Uterus (tissue), 4 donors: ENCODE results near the gene KLHL12. TPM values are rescaled to one million over a fixed set of nuclear protein-coding genes. Genes with fewer than 3 reads are reported as not detected.
"Not testable (repeated sequence)": the region's sequence is repeated elsewhere in the genome, so short reads cannot be mapped to it uniquely, and the experiment has no call there.

ENCODE experiments used
- DNase-seq, 2 donors: peaks; one replicate each; pipeline ENCODE4 v3.0.0-alpha.2; 2019 to 2020
- H3K27ac ChIP-seq, 2 donors: fragments of 200-600 bp; sonication (generic); 1 replicate in 1 of 2; 2 replicates in 1 of 2; pipeline ENCODE4 v1.5.1; 2016 to 2018
- H3K27me3 ChIP-seq, 2 donors: fragments of 200-600 bp; sonication (generic); one replicate each; pipeline ENCODE4 v1.5.1; 2018 to 2019; ENCODE audit warnings: control low read depth in 1 of 2
- H3K36me3 ChIP-seq, 2 donors: fragments of 200-600 bp; sonication (generic); one replicate each; pipeline ENCODE4 v1.5.1; 2019; ENCODE audit warnings: control low read depth in 1 of 2
- H3K4me1 ChIP-seq, 2 donors: fragments of 200-600 bp; sonication (generic); one replicate each; pipeline ENCODE4 v1.5.1; 2018 to 2019; ENCODE audit warnings: control low read depth in 1 of 2
- H3K4me3 ChIP-seq, 2 donors: fragments of 200-600 bp; sonication (generic); 1 replicate in 1 of 2; 2 replicates in 1 of 2; pipeline ENCODE4 v1.5.1; 2018 to 2019; ENCODE audit warnings: mild to moderate bottlenecking in 1 of 2
- H3K9me3 ChIP-seq, 2 donors: fragments of 200-600 bp; sonication (generic); one replicate each; pipeline ENCODE4 v1.5.1; 2019; ENCODE audit warnings: control low read depth in 1 of 2
- CTCF ChIP-seq, 4 experiments: fragments of 200-600 bp in 2 of 4; fragments of 450-650 bp in 2 of 4; sonication (generic) in 2 of 4; IDR thresholded peaks; one replicate each; pipeline ENCODE4 v1.5.1; 2016 to 2019; ENCODE audit warnings: antibody characterized with exemption in 4 of 4, mild to moderate bottlenecking in 2 of 4, moderate library complexity in 1 of 4
- POLR2A ChIP-seq, 2 donors: fragments of 450-650 bp; IDR thresholded peaks; one replicate each; pipeline ENCODE4 v1.6.1; 2016; ENCODE audit warnings: antibody characterized with exemption in 2 of 2, mild to moderate bottlenecking in 1 of 2, moderate library complexity in 1 of 2
- intact Hi-C: fragments of 100-400 bp; cut with DNase I; formaldehyde crosslinking; loops from one replicate; pipeline ENCODE4 v1.15.1; 2023; ENCODE audit warnings: low total_unique reads
- total RNA-seq, 4 donors: library from RNA; depleted of rRNA in 3 of 4; stranded (reverse); fragments of >200 nt in 3 of 4; gene quantifications; one replicate each; pipeline versions ENCODE4 v1.1.0 to v1.2.4, GENCODE V29; 2014 to 2023
- donor health status: DM: yes; HTN: yes; CAD: no.

Gene KLHL12
- total RNA-seq, 4 donors from 2014 or later, result 6.4 to 34.1 (median 20.4) TPM

GRCh38 chr1:202932476-202932875 is 5.4 kb upstream of the KLHL12 start:
- TF ChIP-seq CTCF (IDR thresholded peaks at IDR 0.05) (no peak), POLR2A (IDR thresholded peaks at IDR 0.05) (no peak)
- Histone ChIP-seq H3K4me3 (no peak overlapping the region), H3K27ac (no peak overlapping the region), H3K27me3 (no peaks in the 10 kb centered on the region), H3K9me3 (no peaks in the 10 kb centered on the region), H3K36me3 (no peaks in the 10 kb centered on the region), H3K4me1 (no peaks in the 10 kb centered on the region)
- intact Hi-C loops, result no loop called here
- DNase-seq, result no peak

- DNase-seq, result no peak
These were observed 3.5 kb downstream of the KLHL12 start for GRCh38 chr1:202923533-202923932.

GRCh38 chr1:202919615-202920014 is 7.4 kb downstream of the KLHL12 start:
- Histone ChIP-seq H3K27ac (no peak overlapping the region), H3K9me3 (no peaks in the 10 kb centered on the region), H3K4me3 (no peak overlapping the region), H3K27me3 (no peaks in the 10 kb centered on the region), H3K36me3 (no peaks in the 10 kb centered on the region), H3K4me1 (no peaks in the 10 kb centered on the region)
- intact Hi-C loops, result no loop called here
- no peak for DNase-seq
- no peak for TF ChIP-seq CTCF (IDR thresholded peaks at IDR 0.05)
- TF ChIP-seq POLR2A (IDR thresholded peaks at IDR 0.05), result no peak

More at GRCh38 chr1:202923533-202923932, 3.5 kb downstream of the KLHL12 start:
- Histone ChIP-seq H3K36me3 (no peaks in the 10 kb centered on the region), H3K9me3 (no peaks in the 10 kb centered on the region), H3K27me3 (no peaks in the 10 kb centered on the region), H3K4me3 (no peak overlapping the region), H3K4me1 (no peaks in the 10 kb centered on the region), H3K27ac (no peak overlapping the region)
- no peak for TF ChIP-seq POLR2A (IDR thresholded peaks at IDR 0.05)
- intact Hi-C loops, result no loop called here

GRCh38 chr1:202915146-202915545 is 11.9 kb downstream of the KLHL12 start:
- no peaks in the 10 kb centered on the region for H3K4me1 ChIP-seq
- H3K36me3 ChIP-seq, result no peaks in the 10 kb centered on the region
- no peak for TF ChIP-seq POLR2A (IDR thresholded peaks at IDR 0.05)
- no peak for TF ChIP-seq CTCF (IDR thresholded peaks at IDR 0.05)
- H3K9me3 ChIP-seq, result no peaks in the 10 kb centered on the region
- H3K4me3 ChIP-seq, result no peak overlapping the region
- no peak for DNase-seq
- H3K27ac ChIP-seq, result no peak overlapping the region
- no peaks in the 10 kb centered on the region for H3K27me3 ChIP-seq
- intact Hi-C loops, result no loop called here

GRCh38 chr1:202912476-202912875 is 14.6 kb downstream of the KLHL12 start:
- H3K4me1 ChIP-seq, intact Hi-C loops, H3K27ac ChIP-seq, H3K36me3 ChIP-seq, H3K9me3 ChIP-seq, DNase-seq, H3K27me3 ChIP-seq, H3K4me3 ChIP-seq: not testable (repeated sequence)

- Histone ChIP-seq H3K4me1 (no peaks in the 10 kb centered on the region), H3K36me3 (no peaks in the 10 kb centered on the region), H3K27me3 (no peaks in the 10 kb centered on the region), H3K27ac (no peak overlapping the region), H3K4me3 (no peak overlapping the region), H3K9me3 (no peaks in the 10 kb centered on the region)
- intact Hi-C loops, result no loop called here
- TF ChIP-seq POLR2A (IDR thresholded peaks at IDR 0.05) (no peak), CTCF (IDR thresholded peaks at IDR 0.05) (no peak)
- DNase-seq, result no peak
These were observed 17.5 kb downstream of the KLHL12 start for GRCh38 chr1:202909494-202909893.
